IPS DF 6.9 (cell line): ENCODE results near the gene FERMT1.

Experiments
- DNase-seq: peaks from one replicate; pipeline ENCODE4 v3.0.0-alpha.2; 2013; ENCODE audit warnings: low read depth, low spot score
- H3K27ac ChIP-seq: one replicate; pipeline ENCODE4 v1.5.1; 2013; ENCODE audit warnings: low read length, control low read depth
- H3K27me3 ChIP-seq: 2 replicates; pipeline ENCODE4 v1.6.1; 2013; ENCODE audit warnings: mild to moderate bottlenecking, low read length; ENCODE audit not compliant: control insufficient read depth, insufficient read depth
- H3K36me3 ChIP-seq: 2 replicates; pipeline ENCODE4 v1.6.1; 2013; ENCODE audit warnings: low read length; ENCODE audit not compliant: control insufficient read depth, insufficient read depth
- H3K4me1 ChIP-seq: 2 replicates; pipeline ENCODE4 v1.6.1; 2013; ENCODE audit warnings: low read length; ENCODE audit not compliant: control insufficient read depth, insufficient read depth
- H3K4me3 ChIP-seq: 2 replicates; pipeline ENCODE4 v1.5.1; 2013; ENCODE audit warnings: mild to moderate bottlenecking, low read length
- H3K9me3 ChIP-seq: 2 replicates; pipeline ENCODE4 v1.6.1; 2013; ENCODE audit warnings: low read length, inconsistent platforms; ENCODE audit not compliant: control insufficient read depth, insufficient read depth
- WGBS: extraction: QIAGEN DNeasy Blood & Tissue Kit; methylation state at CpG from one replicate; pipeline ENCODE4 v1.1.7; 2013; ENCODE audit warnings: mixed read lengths, missing lambda C conversion rate; ENCODE audit not compliant: insufficient read length, insufficient coverage; 5-methylcytosine and 5-hydroxymethylcytosine counted together

FERMT1 gene

DNA sequence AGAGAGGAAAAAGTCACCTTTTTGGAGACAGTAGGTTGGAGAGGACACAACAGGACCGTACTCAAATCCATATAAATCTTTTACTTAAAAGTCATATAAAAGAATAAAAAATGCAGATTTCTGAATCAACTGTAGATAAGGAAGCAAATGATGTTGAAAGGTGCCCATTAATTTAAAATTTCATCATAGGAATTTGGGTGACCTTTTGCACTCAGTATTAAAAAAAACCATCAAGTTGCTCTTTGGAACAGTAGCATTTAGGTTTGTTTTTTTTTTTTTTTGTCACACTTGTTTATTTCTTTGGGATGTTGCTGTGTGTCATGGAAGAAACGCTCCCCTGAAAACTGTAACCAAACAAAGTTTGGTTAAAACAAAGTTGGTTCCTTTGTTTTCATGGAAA is 48.0 kb downstream of the FERMT1 start:
- no CpG with 5 or more reads among the region's 2 CpGs for WGBS
- no peaks in the 10 kb centered on the region for H3K27me3 ChIP-seq
- H3K4me1 ChIP-seq = no peaks in the 10 kb centered on the region
- DNase-seq = no peak
- no peak overlapping the region for H3K4me3 ChIP-seq
- H3K27ac ChIP-seq = no peak overlapping the region
- no peaks in the 10 kb centered on the region for H3K9me3 ChIP-seq
- peaks cover 4% of the 10 kb centered on the region; the same call in 1 of the 2 replicates for H3K36me3 ChIP-seq

GRCh38 chr20:6074145-6074561 is 48.7 kb downstream of the FERMT1 start:
- no peaks in the 10 kb centered on the region for H3K9me3 ChIP-seq
- no peaks in the 10 kb centered on the region for H3K4me1 ChIP-seq
- WGBS = no CpG with 5 or more reads among the region's 2 CpGs
- no peak overlapping the region for H3K27ac ChIP-seq
- H3K27me3 ChIP-seq = no peaks in the 10 kb centered on the region
- no peak overlapping the region for H3K4me3 ChIP-seq
- peaks cover 4% of the 10 kb centered on the region; the same call in 1 of the 2 replicates for H3K36me3 ChIP-seq
- DNase-seq = no peak

- H3K27me3 ChIP-seq = no peaks in the 10 kb centered on the region
- DNase-seq = no peak
- WGBS = no CpG with 5 or more reads among the region's 6 CpGs
- no peaks in the 10 kb centered on the region for H3K9me3 ChIP-seq
- H3K4me1 ChIP-seq = no peaks in the 10 kb centered on the region
- no peak overlapping the region for H3K4me3 ChIP-seq
- H3K27ac ChIP-seq = no peak overlapping the region
- peaks cover 4% of the 10 kb centered on the region; the same call in 1 of the 2 replicates for H3K36me3 ChIP-seq
Measured at GRCh38 chr20:6070829-6071695, 51.8 kb downstream of the FERMT1 start.

- Histone ChIP-seq H3K27me3 (no peaks in the 10 kb centered on the region), H3K4me3 (no peak overlapping the region), H3K9me3 (no peaks in the 10 kb centered on the region), H3K36me3 (0 out of 2 replicates have a peak, but pooled peaks cover 4% of the 10 kb centered on the region), H3K4me1 (no peaks in the 10 kb centered on the region), H3K27ac (no peak overlapping the region)
- WGBS = no CpG with 5 or more reads among the region's 2 CpGs
- DNase-seq = no peak
Measured at GRCh38 chr20:6069669-6070068, 53.2 kb downstream of the FERMT1 start.

DNA sequence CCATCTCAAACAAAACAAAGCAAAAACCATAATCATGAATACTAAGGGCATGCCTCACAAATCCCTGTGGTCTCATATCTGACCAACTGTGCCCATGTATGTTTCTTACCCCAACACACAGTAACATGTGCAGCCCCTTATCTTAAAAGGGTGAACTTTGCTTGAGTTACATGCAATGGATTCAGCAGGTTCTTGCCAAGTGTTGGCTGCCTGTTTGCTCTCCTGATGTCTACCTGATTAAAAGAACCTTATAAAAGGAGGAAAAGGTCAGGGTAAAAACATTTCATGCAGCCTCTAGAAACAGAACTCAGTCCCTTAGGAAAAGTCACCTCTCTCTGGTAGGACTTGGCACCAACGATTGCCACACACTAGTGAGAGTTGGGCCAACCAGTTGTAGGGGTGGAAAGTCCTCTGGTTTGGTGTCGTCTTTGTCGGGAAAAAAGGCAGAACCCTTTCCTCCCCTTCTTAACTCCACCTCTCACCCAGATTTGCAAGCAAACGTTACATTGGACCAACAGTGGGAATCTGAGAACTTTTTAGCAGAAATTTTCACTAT is 55.0 kb downstream of the FERMT1 start:
- no peak overlapping the region for H3K27ac ChIP-seq
- H3K4me3 ChIP-seq = no peak overlapping the region
- H3K27me3 ChIP-seq = no peaks in the 10 kb centered on the region
- no peaks in the 10 kb centered on the region; the same call in 1 of the 2 replicates for H3K4me1 ChIP-seq
- H3K9me3 ChIP-seq = no peaks in the 10 kb centered on the region
- H3K36me3 ChIP-seq = no peaks in the 10 kb centered on the region
- no peak for DNase-seq
- WGBS = no CpG with 5 or more reads among the region's 4 CpGs

- DNase-seq = no peak
- Histone ChIP-seq H3K27me3 (no peaks in the 10 kb centered on the region), H3K36me3 (no peaks in the 10 kb centered on the region), H3K27ac (no peak overlapping the region), H3K4me3 (no peak overlapping the region), H3K9me3 (no peaks in the 10 kb centered on the region; the same call in 1 of the 2 replicates), H3K4me1 (no peaks in the 10 kb centered on the region; the same call in 1 of the 2 replicates)
- WGBS = no CpG with 5 or more reads among the region's 3 CpGs
Measured at GRCh38 chr20:6066582-6066981, 56.2 kb downstream of the FERMT1 start.

GRCh38 chr20:6061544-6061943 is 61.3 kb downstream of the FERMT1 start:
- Histone ChIP-seq H3K27me3 (no peaks in the 10 kb centered on the region), H3K4me1 (no peaks in the 10 kb centered on the region; the same call in 1 of the 2 replicates), H3K36me3 (no peaks in the 10 kb centered on the region), H3K4me3 (no peak overlapping the region), H3K9me3 (no peaks in the 10 kb centered on the region; the same call in 1 of the 2 replicates), H3K27ac (no peak overlapping the region)
- WGBS = no CpG with 5 or more reads among the region's 2 CpGs
- DNase-seq = no peak

DNA sequence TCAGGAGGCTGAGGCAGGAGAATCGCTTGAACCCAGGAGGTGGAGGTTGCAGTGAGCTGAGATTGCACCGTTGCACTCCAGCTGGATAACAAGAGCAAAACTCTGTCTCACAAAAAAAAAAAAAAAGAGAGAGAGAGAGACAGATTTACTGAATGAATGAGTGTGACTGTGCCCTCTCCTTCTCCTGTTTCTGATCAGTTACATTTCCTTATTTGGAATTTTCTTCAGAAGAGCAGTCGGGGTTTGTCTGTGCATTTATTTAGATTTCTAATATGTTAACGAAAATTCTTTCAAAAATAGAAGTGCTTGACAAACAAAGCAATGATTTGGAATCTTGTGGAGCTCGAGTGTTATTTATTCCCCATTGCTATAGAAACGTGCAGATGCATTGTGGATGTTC is 62.6 kb downstream of the FERMT1 start:
- Histone ChIP-seq H3K27me3 (no peaks in the 10 kb centered on the region), H3K4me3 (no peak overlapping the region), H3K36me3 (no peaks in the 10 kb centered on the region), H3K4me1 (no peaks in the 10 kb centered on the region; the same call in 1 of the 2 replicates), H3K27ac (no peak overlapping the region), H3K9me3 (no peaks in the 10 kb centered on the region; the same call in 1 of the 2 replicates)
- DNase-seq = no peak
- WGBS = no CpG with 5 or more reads among the region's 6 CpGs

DNA sequence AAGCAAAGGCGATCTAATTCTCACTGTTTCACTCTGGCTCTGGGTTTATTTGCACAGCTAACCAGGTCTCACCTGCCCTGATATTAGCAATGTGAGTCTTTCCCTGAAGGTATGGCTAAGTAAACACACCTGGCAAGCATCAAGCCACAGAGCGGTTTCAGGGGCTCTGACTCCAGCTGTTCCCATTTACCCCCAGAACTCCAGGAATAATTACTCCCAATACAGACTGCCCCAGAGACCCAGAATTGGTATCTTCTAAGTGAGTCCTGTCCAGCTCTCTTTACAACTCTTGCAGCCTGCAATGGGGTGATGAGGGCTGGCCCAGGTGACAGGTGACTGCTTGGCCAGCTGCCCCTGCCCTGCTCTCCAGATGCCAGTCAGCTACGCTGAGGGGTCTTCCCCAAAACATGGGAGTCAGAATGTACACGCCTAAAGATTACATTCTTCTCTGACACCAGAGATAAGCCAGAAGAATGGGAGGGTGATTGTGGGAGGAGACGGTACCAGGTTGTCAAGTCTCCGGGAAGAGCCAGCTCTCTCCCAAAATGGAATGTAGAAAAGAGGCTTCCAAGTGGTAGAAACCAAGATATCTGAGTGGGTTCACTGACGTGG is 64.0 kb downstream of the FERMT1 start:
- Histone ChIP-seq H3K27me3 (no peaks in the 10 kb centered on the region; the same call in 1 of the 2 replicates), H3K36me3 (no peaks in the 10 kb centered on the region), H3K9me3 (no peaks in the 10 kb centered on the region; the same call in 1 of the 2 replicates), H3K4me3 (no peak overlapping the region), H3K27ac (no peak overlapping the region), H3K4me1 (peaks cover 2% of the 10 kb centered on the region; the same call in 1 of the 2 replicates)
- no peak for DNase-seq
- WGBS = no CpG with 5 or more reads among the region's 7 CpGs

GRCh38 chr20:6057691-6058090 is 65.1 kb downstream of the FERMT1 start:
- H3K27me3 ChIP-seq = peaks cover 10% of the 10 kb centered on the region
- no peak overlapping the region for H3K4me3 ChIP-seq
- no peaks in the 10 kb centered on the region for H3K36me3 ChIP-seq
- no peak for DNase-seq
- no peaks in the 10 kb centered on the region; the same call in 1 of the 2 replicates for H3K9me3 ChIP-seq
- H3K27ac ChIP-seq = no peak overlapping the region
- peaks cover 5% of the 10 kb centered on the region; the same call in 1 of the 2 replicates for H3K4me1 ChIP-seq
- no CpG with 5 or more reads among the region's 2 CpGs for WGBS
